ENCODE measurements around the gene DNLZ.

The DNLZ gene

DNA sequence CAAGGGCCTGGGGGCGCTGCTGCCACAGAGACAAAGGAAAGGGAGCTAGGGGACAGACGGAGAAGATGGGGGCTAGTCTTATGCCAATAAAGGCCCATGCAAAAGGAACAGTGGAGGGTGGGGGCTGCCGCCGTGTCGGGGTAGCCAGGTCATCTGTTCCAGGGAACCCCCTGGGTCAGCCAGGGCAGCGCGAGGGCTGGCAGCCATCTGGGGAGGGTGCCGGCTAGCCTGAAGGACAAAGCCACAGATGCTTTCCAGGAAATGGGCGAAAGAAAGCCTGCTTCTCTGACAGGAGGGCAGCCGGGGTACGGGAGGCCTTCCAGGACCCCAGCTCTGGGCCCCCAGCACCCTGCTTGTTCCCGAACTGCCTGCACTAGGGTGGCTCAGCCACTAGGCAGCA is 11.6 kb upstream of the DNLZ start:
- no peak for DNase-seq (ENCODE audit: low spot score)
- in situ Hi-C loops (cut with MboI; ENCODE audit: low sequenced_read_pairs, unreplicated experiment): no loop called here
- TF ChIP-seq, protein P1, sequence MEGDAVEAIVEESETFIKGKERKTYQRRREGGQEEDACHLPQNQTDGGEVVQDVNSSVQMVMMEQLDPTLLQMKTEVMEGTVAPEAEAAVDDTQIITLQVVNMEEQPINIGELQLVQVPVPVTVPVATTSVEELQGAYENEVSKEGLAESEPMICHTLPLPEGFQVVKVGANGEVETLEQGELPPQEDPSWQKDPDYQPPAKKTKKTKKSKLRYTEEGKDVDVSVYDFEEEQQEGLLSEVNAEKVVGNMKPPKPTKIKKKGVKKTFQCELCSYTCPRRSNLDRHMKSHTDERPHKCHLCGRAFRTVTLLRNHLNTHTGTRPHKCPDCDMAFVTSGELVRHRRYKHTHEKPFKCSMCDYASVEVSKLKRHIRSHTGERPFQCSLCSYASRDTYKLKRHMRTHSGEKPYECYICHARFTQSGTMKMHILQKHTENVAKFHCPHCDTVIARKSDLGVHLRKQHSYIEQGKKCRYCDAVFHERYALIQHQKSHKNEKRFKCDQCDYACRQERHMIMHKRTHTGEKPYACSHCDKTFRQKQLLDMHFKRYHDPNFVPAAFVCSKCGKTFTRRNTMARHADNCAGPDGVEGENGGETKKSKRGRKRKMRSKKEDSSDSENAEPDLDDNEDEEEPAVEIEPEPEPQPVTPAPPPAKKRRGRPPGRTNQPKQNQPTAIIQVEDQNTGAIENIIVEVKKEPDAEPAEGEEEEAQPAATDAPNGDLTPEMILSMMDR (IDR thresholded peaks at IDR 0.05; ENCODE audit: borderline replicate concordance, control extremely low read depth, extremely low read depth, insufficient read depth, missing control alignments): no peak

DNA sequence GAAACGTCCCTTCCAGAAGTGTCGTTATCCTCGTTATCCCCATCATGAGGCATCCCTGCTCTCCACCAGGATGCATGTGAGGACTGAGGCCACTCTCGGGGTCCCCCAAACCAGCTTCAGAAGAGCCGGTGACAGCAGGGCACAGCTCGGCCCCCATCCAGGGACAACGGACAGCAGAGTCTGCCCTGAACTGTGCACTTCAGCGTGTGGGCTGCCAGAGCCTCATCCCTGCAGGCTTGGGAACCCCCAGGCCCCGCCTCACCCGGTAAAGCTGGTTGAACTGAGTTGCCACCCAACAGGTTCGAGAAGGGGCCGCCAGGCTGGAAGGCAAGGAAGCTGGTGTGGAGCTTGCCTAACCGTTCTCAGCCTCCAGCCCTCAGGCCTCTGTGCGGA is 10.6 kb upstream of the DNLZ start:
- no peak for DNase-seq (ENCODE audit: low spot score)
- in situ Hi-C loops (cut with MboI; ENCODE audit: low sequenced_read_pairs, unreplicated experiment): no loop called here
- TF ChIP-seq, protein P1 (IDR thresholded peaks at IDR 0.05; ENCODE audit: borderline replicate concordance, control extremely low read depth, extremely low read depth, insufficient read depth, missing control alignments): no peak

DNA sequence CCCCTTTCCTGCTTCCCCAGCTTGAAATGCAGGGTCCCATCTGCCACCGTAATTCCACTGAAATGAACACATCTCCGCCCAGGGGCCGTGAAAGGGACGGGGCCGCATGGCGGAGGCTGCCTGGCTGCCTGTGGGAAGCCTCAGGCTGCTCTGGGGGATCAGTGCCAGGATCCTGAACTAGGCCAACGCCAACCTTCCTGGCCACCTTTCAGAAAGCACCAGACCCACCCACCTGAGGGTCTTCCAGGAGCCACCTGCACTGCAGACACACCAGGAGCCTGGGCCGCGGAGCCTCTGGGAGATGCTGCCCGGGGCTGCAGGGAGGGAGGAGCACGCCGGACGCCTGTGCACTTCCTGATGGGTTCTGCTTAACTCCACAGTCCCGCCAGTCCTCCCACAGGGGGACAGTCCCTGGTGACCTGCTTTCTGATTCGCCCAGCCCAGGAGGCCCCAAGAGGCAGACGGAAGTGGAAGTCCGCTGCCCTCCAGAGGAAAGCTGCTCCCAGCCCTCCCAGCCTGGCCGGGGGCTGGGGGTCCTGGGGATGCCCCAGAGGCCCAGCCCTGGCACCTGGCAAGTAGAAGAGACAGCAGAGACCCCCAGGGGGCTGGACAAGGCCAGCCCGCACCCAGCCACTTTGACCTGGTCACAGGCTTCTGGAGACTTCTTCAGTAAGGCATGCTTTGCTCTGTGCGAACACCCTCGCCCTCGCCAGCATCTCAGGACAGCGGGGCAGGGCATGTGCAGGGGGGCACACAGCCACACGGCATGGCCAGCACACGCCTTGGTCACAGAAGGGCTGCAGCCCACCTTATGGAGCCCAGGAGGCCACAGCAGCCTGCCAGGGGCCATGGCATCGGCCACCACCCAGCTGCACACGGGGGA is 10.0 kb upstream of the DNLZ start, which contains the start of gene CARD9:
Gene CARD9, minus strand, starts transcription at position 370 of the 883 bp plus-strand sequence. CDS start 1,591 bp downstream, outside the sequence.
- TF ChIP-seq, protein P1 (IDR thresholded peaks at IDR 0.05; ENCODE audit: borderline replicate concordance, control extremely low read depth, extremely low read depth, insufficient read depth, missing control alignments): peak; percentile 13
- DNase-seq (ENCODE audit: low spot score): peak; percentile 74
- in situ Hi-C loops (cut with MboI; ENCODE audit: low sequenced_read_pairs, unreplicated experiment): no loop called here

DNA sequence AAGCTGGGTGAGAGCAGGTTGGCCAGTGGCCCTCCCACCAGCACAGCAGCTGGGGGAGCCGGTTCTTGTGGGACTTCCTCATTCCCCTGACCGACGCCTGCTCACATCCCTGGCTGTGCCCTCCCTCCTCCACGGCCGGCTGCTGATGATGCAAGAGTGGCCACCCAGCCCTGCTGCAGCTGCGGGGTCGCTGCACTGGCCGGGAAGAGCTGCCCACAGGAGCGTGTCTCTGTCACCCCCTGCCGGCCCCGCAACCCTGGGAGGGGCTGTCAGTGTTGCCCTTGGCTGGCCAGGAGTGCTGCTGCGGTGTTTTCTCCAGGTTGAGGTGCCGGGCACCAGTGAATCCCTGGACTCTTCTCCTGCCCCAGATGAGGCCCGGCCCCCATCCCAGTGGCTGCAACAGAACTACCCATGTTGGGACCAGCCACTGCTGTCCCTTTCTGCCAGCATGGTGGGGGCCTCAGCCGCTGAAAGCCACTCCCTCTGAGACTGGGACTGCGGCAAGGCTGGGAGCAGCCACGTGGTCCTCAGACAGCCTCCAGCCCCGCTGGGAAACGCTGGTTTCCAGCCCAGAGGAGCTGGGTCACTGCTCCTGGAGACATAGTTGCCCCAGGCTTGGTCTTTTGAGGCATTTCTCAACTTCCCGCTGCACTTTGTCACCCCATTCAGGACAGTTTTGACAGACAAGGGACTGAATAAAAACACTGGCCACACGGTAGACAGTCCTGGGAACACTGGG is 9.2 kb upstream of the DNLZ start:
- DNase-seq (ENCODE audit: low spot score): no peak
- TF ChIP-seq, protein P1 (IDR thresholded peaks at IDR 0.05; ENCODE audit: borderline replicate concordance, control extremely low read depth, extremely low read depth, insufficient read depth, missing control alignments): peak; percentile 8
- in situ Hi-C loops (cut with MboI; ENCODE audit: low sequenced_read_pairs, unreplicated experiment): no loop called here

DNA sequence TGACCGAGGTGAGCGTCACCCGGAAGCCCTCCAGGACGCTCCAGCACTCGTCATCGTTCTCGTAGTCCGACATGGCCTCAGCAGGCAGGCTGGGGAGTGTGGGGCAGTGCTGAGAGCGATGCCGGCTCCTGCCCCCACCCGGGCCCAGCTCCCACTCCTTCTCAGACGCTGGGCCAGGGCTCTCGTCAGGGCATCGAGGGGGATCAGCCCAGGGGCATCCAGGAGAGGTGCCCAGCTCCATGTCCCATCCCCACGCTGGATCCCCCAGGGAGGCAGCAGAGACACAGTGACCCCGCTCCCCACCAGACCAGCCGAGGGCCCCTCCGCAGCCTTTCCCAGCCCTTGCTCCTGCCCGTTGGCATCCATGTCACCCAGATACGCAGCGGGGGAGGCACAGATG is 8.5 kb upstream of the DNLZ start:
- DNase-seq (ENCODE audit: low spot score): no peak
- in situ Hi-C loops (cut with MboI; ENCODE audit: low sequenced_read_pairs, unreplicated experiment): no loop called here
- TF ChIP-seq, protein P1 (IDR thresholded peaks at IDR 0.05; ENCODE audit: borderline replicate concordance, control extremely low read depth, extremely low read depth, insufficient read depth, missing control alignments): no peak

DNA sequence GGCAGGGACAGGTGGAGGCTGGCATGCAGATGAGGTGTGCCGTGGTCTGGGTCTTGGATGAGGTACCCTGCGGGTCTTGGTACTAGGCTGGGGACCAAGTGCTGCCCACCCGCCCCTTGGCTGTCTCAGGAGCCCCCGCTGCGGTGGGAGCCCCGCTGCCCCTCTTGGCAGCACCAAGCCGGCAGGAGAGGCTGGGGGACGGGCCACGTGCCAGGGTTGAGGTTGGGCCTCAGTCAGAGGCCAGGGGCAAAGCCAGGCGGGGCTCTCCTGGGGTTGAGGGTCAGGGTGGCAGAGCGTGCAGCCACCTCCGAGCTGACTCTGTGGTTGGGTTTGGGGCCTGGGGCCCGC is 8.0 kb upstream of the DNLZ start:
- DNase-seq (ENCODE audit: low spot score): no peak
- in situ Hi-C loops (cut with MboI; ENCODE audit: low sequenced_read_pairs, unreplicated experiment): no loop called here
- TF ChIP-seq, protein P1 (IDR thresholded peaks at IDR 0.05; ENCODE audit: borderline replicate concordance, control extremely low read depth, extremely low read depth, insufficient read depth, missing control alignments): no peak
